Loucy (cell line): ENCODE data around the gene MGAT5.

Experiments used
- EZH2phosphoT487 ChIP-seq: fragments of 200-600 bp; IDR thresholded peaks from 2 replicates; pipeline ENCODE4 v1.6.1; 2018; ENCODE audit warnings: antibody characterized with exemption, mild to moderate bottlenecking, moderate library complexity, borderline replicate concordance
- TF ChIP-seq, protein P1 (sequence below): fragments of 200-600 bp; sonication (generic); conservative IDR thresholded peaks from 2 replicates; pipeline ENCODE4 v1.5.1; 2014; ENCODE audit warnings: mild to moderate bottlenecking, antibody characterized with exemption, low read length

DNA sequence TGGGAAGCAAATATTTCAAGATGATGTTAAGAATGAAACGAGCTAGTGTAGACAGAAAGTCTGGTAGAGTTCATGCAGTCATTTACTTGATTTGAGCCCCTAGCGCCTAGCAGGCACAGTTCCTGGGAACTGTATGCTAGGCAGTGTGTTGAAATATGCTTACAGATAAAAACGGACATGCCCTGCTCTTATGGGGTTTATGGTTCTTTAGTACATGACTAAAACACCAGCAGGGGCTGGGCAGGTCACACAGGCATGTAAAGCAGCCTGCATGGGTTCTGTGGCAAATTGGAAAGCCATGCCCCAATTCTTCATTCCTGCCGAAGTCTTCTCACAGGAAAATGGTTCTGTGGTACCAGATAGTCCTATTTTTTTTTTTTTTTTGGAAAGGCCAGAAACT, 27.3 kb upstream of the MGAT5 start:
- TF ChIP-seq, protein P1, sequence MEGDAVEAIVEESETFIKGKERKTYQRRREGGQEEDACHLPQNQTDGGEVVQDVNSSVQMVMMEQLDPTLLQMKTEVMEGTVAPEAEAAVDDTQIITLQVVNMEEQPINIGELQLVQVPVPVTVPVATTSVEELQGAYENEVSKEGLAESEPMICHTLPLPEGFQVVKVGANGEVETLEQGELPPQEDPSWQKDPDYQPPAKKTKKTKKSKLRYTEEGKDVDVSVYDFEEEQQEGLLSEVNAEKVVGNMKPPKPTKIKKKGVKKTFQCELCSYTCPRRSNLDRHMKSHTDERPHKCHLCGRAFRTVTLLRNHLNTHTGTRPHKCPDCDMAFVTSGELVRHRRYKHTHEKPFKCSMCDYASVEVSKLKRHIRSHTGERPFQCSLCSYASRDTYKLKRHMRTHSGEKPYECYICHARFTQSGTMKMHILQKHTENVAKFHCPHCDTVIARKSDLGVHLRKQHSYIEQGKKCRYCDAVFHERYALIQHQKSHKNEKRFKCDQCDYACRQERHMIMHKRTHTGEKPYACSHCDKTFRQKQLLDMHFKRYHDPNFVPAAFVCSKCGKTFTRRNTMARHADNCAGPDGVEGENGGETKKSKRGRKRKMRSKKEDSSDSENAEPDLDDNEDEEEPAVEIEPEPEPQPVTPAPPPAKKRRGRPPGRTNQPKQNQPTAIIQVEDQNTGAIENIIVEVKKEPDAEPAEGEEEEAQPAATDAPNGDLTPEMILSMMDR = no peak
- no peak for TF ChIP-seq EZH2phosphoT487
